CD4-positive, alpha-beta memory T cell (primary cell): Measurements from ENCODE around the gene PTPN14. TPM values are rescaled to one million over a fixed set of nuclear protein-coding genes. Genes with fewer than 3 reads are reported as not detected.

Experiments
- CTCF ChIA-PET: fragments of 350-600 bp; sonication (Branson Sonifier 250); formaldehyde crosslinking; loops from one replicate; lab custom pipeline; 2021; ENCODE audit warnings: inconsistent platforms; ENCODE audit not compliant: partially characterized antibody; lab: Charles Lee
- POLR2A ChIA-PET: fragments of 350-600 bp; sonication (Branson Sonifier 250); formaldehyde crosslinking; loops from one replicate; lab custom pipeline; 2021; ENCODE audit not compliant: partially characterized antibody; lab: Charles Lee
- DNase-seq, 5 donors: peaks; one replicate each; pipeline versions ENCODE4 v3.0.0 to v3.0.0-alpha.2; 2020 to 2022; ENCODE audit warnings: mixed read lengths in 1 of 5
- H3K27ac ChIP-seq: one replicate; pipeline ENCODE4 v1.7.0; 2013; ENCODE audit warnings: low read depth, low read length
- H3K27me3 ChIP-seq: 2 replicates; pipeline ENCODE4 v1.7.0; 2013; ENCODE audit warnings: mild to moderate bottlenecking, low read length, moderate library complexity; ENCODE audit not compliant: insufficient read depth
- H3K36me3 ChIP-seq: 2 replicates; pipeline ENCODE4 v1.7.0; 2013; ENCODE audit warnings: mild to moderate bottlenecking, low read length, moderate library complexity; ENCODE audit not compliant: insufficient read depth
- H3K4me1 ChIP-seq: 2 replicates; pipeline ENCODE4 v1.7.0; 2013; ENCODE audit warnings: mild to moderate bottlenecking, low read length, moderate library complexity; ENCODE audit not compliant: insufficient read depth
- H3K4me3 ChIP-seq, 2 donors: one replicate each; pipeline ENCODE4 v1.7.0; 2013; ENCODE audit warnings: low read length in 2 of 2, mild to moderate bottlenecking in 1 of 2
- H3K9me3 ChIP-seq, 2 donors: one replicate each; pipeline ENCODE4 v1.7.0; 2013; ENCODE audit warnings: low read length in 2 of 2, control low read depth in 1 of 2; ENCODE audit not compliant: control insufficient read depth in 1 of 2
- H3K27ac Mint-ChIP-seq, 7 donors: one replicate each; pipeline ENCODE4 v1.8.0; 2020 to 2021; ENCODE audit warnings: mixed read lengths in 7 of 7, mild to moderate bottlenecking in 6 of 7, inconsistent platforms in 3 of 7, moderate library complexity in 3 of 7
- H3K27me3 Mint-ChIP-seq, 2 donors: one replicate each; pipeline ENCODE4 v1.8.0; 2020 to 2021; ENCODE audit warnings: mixed read lengths in 2 of 2
- H3K36me3 Mint-ChIP-seq, 2 donors: one replicate each; pipeline ENCODE4 v1.8.0; 2020 to 2021; ENCODE audit warnings: mixed read lengths in 2 of 2, inconsistent platforms in 1 of 2, mild to moderate bottlenecking in 1 of 2
- H3K4me1 Mint-ChIP-seq, 4 donors: one replicate each; pipeline ENCODE4 v1.8.0; 2020 to 2021; ENCODE audit warnings: mixed read lengths in 4 of 4, mild to moderate bottlenecking in 1 of 4
- H3K4me3 Mint-ChIP-seq, 8 donors: one replicate each; pipeline ENCODE4 v1.8.0; 2020 to 2021; ENCODE audit warnings: mixed read lengths in 8 of 8, mild to moderate bottlenecking in 7 of 8, moderate library complexity in 6 of 8, inconsistent platforms in 3 of 8
- H3K9me3 Mint-ChIP-seq, 8 donors: one replicate each; pipeline ENCODE4 v1.8.0; 2020 to 2021; ENCODE audit warnings: mixed read lengths in 8 of 8, mild to moderate bottlenecking in 5 of 8, inconsistent platforms in 3 of 8, moderate library complexity in 1 of 8
- intact Hi-C: fragments of 100-400 bp; cut with micrococcal nuclease; formaldehyde crosslinking; loops from one replicate; pipeline ENCODE4 v1.15.1; 2023
- polyA plus RNA-seq, 2 donors: library from polyadenylated mRNA; unstranded; fragments of 300-500 nt; fragmentation: Illumina TruSeq; gene quantifications; one replicate each; pipeline ENCODE4 v1.2.3, GENCODE V29; 2021
- total RNA-seq, 2 experiments: library from RNA; stranded (reverse); gene quantifications; one replicate each; pipeline ENCODE4 v1.2.3, GENCODE V29; 2021

The PTPN14 gene
- total and polyA plus RNA-seq, 4 experiments from 2014 or later: 0.03 to 0.28 (median 0.20) TPM; not detected in 1

- Histone ChIP-seq H3K4me1 (no peaks in the 10 kb centered on the region), H3K36me3 (no peaks in the 10 kb centered on the region), H3K4me3 (no peak overlapping the region), H3K27me3 (no peaks in the 10 kb centered on the region), H3K9me3 (no peaks in the 10 kb centered on the region), H3K27ac (no peak overlapping the region)
- ChIA-PET POLR2A (no interaction called here), CTCF (no interaction called here)
- intact Hi-C loops: no loop called here
- peaks cover 6 to 7% of the 10 kb centered on the region in 2 donors for H3K27me3 Mint-ChIP-seq
- no peak overlapping the region for H3K4me3 Mint-ChIP-seq
- H3K36me3 Mint-ChIP-seq: no peaks in the 10 kb centered on the region
- H3K27ac Mint-ChIP-seq: no peak overlapping the region
- no peak for DNase-seq
- peaks cover 0 to 3% (median 0%) of the 10 kb centered on the region in 8 donors for H3K9me3 Mint-ChIP-seq
- H3K4me1 Mint-ChIP-seq: no peaks in the 10 kb centered on the region
Measured at GRCh38 chr1:214568328-214568727, 16.9 kb upstream of the PTPN14 start.

- Mint-ChIP-seq H3K4me1 (no peaks in the 10 kb centered on the region), H3K4me3 (no peak overlapping the region), H3K27ac (peak overlapping the region in 1 of 7 donors; percentile 59), H3K36me3 (no peaks in the 10 kb centered on the region), H3K9me3 (no peaks in the 10 kb centered on the region), H3K27me3 (peaks cover 6 to 7% of the 10 kb centered on the region in 2 donors)
- DNase-seq: no peak
- Histone ChIP-seq H3K4me1 (no peaks in the 10 kb centered on the region), H3K27ac (no peak overlapping the region), H3K27me3 (no peaks in the 10 kb centered on the region), H3K9me3 (no peaks in the 10 kb centered on the region), H3K36me3 (no peaks in the 10 kb centered on the region), H3K4me3 (no peak overlapping the region)
- CTCF ChIA-PET: no interaction called here
- POLR2A ChIA-PET: no interaction called here
- intact Hi-C loops: no loop called here
Measured at GRCh38 chr1:214567481-214567980, 16.1 kb upstream of the PTPN14 start.

DNA sequence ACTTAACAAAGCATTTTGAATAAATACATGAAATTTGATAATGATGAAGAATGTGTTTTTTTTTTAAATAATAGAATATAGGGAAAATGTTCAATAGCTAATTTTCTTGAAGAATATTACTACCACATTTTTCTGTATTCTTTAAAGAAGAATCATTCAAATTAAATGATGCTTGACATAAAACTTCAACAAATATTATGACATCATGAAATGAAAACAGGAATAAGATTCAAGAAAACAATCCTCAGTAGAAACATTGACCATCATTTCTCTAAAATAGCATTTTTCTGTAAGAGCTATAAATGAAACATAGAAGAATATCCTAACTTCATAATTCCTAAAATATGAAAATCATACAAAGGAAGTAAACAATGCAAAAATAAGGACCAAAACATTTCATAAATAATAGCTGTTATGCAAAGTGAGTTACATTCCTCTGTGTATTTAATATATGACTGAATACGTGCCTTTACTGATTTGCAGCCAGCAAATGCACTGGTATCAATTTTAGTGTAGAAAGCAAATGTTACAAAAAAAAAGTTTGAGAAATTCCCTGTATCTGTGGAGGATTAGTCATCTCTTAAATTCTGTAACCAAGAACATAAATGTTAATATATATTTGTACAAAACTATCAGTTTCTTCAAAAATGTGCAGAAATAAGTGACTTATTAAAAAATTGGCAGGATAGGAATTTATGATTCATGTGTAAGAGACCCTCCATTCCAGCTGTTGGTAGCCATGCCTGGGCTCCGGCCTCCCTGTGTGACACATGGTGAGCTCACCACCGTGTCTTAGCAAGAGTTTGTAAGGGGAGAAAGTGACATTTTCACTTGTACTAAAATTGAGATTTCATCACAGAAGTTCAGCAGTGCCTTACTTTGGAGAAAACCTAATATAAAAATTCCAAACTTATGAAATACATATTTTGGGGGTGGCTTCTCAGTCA, 15.0 kb upstream of the PTPN14 start:
- H3K4me1 ChIP-seq: no peaks in the 10 kb centered on the region
- Mint-ChIP-seq H3K36me3 (no peaks in the 10 kb centered on the region), H3K4me3 (no peak overlapping the region), H3K4me1 (no peaks in the 10 kb centered on the region), H3K27me3 (peaks cover 12 to 14% of the 10 kb centered on the region in 2 donors), H3K27ac (no peak overlapping the region), H3K9me3 (no peaks in the 10 kb centered on the region)
- no peak overlapping the region for H3K27ac ChIP-seq
- no peaks in the 10 kb centered on the region for H3K36me3 ChIP-seq
- H3K4me3 ChIP-seq: no peak overlapping the region
- intact Hi-C loops: no loop called here
- H3K9me3 ChIP-seq: no peaks in the 10 kb centered on the region
- POLR2A ChIA-PET: no interaction called here
- CTCF ChIA-PET: interaction anchor here (1.0 kb wide), 1 partner anchor 10 kb away, joined by 3 read pairs; no protein-coding TSS in a partner anchor
- no peaks in the 10 kb centered on the region for H3K27me3 ChIP-seq
- DNase-seq: no peak

GRCh38 chr1:214565310-214565709, 13.9 kb upstream of the PTPN14 start:
- DNase-seq: no peak
- intact Hi-C loops: no loop called here
- Mint-ChIP-seq H3K36me3 (no peaks in the 10 kb centered on the region), H3K27me3 (peaks cover 16% of the 10 kb centered on the region in 2 donors), H3K4me1 (no peaks in the 10 kb centered on the region), H3K9me3 (no peaks in the 10 kb centered on the region), H3K27ac (no peak overlapping the region), H3K4me3 (no peak overlapping the region)
- H3K4me1 ChIP-seq: no peaks in the 10 kb centered on the region
- H3K9me3 ChIP-seq: no peaks in the 10 kb centered on the region
- H3K27me3 ChIP-seq: no peaks in the 10 kb centered on the region
- CTCF ChIA-PET: no interaction called here
- H3K27ac ChIP-seq: no peak overlapping the region
- POLR2A ChIA-PET: no interaction called here
- H3K36me3 ChIP-seq: no peaks in the 10 kb centered on the region
- H3K4me3 ChIP-seq: no peak overlapping the region

GRCh38 chr1:214563881-214564280, 12.5 kb upstream of the PTPN14 start:
- Mint-ChIP-seq H3K36me3 (no peaks in the 10 kb centered on the region), H3K27me3 (peaks cover 14 to 20% of the 10 kb centered on the region in 2 donors), H3K9me3 (no peaks in the 10 kb centered on the region), H3K4me1 (no peaks in the 10 kb centered on the region), H3K4me3 (peak overlapping the region in 1 of 8 donors; percentile 13), H3K27ac (no peak overlapping the region)
- intact Hi-C loops: no loop called here
- no peaks in the 10 kb centered on the region for H3K4me1 ChIP-seq
- H3K4me3 ChIP-seq: no peak overlapping the region
- H3K27ac ChIP-seq: no peak overlapping the region
- POLR2A ChIA-PET: no interaction called here
- CTCF ChIA-PET: no interaction called here
- no peaks in the 10 kb centered on the region for H3K9me3 ChIP-seq
- no peak for DNase-seq
- no peaks in the 10 kb centered on the region for H3K36me3 ChIP-seq
- H3K27me3 ChIP-seq: no peaks in the 10 kb centered on the region

GRCh38 chr1:214557952-214558735, 6.7 kb upstream of the PTPN14 start:
- POLR2A ChIA-PET: no interaction called here

GRCh38 chr1:214553142-214553710, 1.8 kb upstream of the PTPN14 start:
- POLR2A ChIA-PET: no interaction called here
- Mint-ChIP-seq H3K27ac (no peak overlapping the region), H3K36me3 (no peaks in the 10 kb centered on the region), H3K27me3 (peaks cover 36 to 43% of the 10 kb centered on the region in 2 donors), H3K4me1 (peaks cover 0 to 18% (median 1%) of the 10 kb centered on the region in 4 donors), H3K9me3 (no peaks in the 10 kb centered on the region), H3K4me3 (no peak overlapping the region)
- Histone ChIP-seq H3K9me3 (no peaks in the 10 kb centered on the region), H3K4me3 (no peak overlapping the region), H3K4me1 (no peaks in the 10 kb centered on the region), H3K27me3 (peaks cover 5% of the 10 kb centered on the region), H3K36me3 (no peaks in the 10 kb centered on the region), H3K27ac (no peak overlapping the region)
- no peak for DNase-seq
- intact Hi-C loops: no loop called here
- CTCF ChIA-PET: no interaction called here

More at GRCh38 chr1:214557952-214558735, 6.7 kb upstream of the PTPN14 start:
- CTCF ChIA-PET: interaction anchor here (1.4 kb wide), 1 partner anchor 11 kb away, joined by 3 read pairs; no protein-coding TSS in a partner anchor
- Histone ChIP-seq H3K4me1 (no peaks in the 10 kb centered on the region), H3K9me3 (no peaks in the 10 kb centered on the region), H3K27ac (no peak overlapping the region), H3K27me3 (no peaks in the 10 kb centered on the region), H3K36me3 (no peaks in the 10 kb centered on the region), H3K4me3 (no peak overlapping the region)
- Mint-ChIP-seq H3K36me3 (no peaks in the 10 kb centered on the region), H3K27me3 (peaks cover 21 to 31% of the 10 kb centered on the region in 2 donors), H3K4me1 (no peaks in the 10 kb centered on the region), H3K27ac (peak overlapping the region in 1 of 7 donors; percentile 18), H3K9me3 (no peaks in the 10 kb centered on the region), H3K4me3 (no peak overlapping the region)
- DNase-seq: no peak
- intact Hi-C loops: no loop called here
